Measurements from ENCODE around the gene RTRAF.

The RTRAF gene

GRCh38 chr14:51996148-51996746, 6.9 kb downstream of the RTRAF start:
- DNase-seq = no peak

GRCh38 chr14:51998348-51998747, 9.0 kb downstream of the RTRAF start:
- DNase-seq = no peak

GRCh38 chr14:51999084-51999483, 9.7 kb downstream of the RTRAF start:
- DNase-seq = no peak

GRCh38 chr14:52000019-52000582, 10.8 kb downstream of the RTRAF start:
- DNase-seq = no peak

- DNase-seq = no peak
Measured at GRCh38 chr14:52000696-52001095, 11.3 kb downstream of the RTRAF start.

- no peak for DNase-seq
Measured at GRCh38 chr14:52002542-52002941, 13.2 kb downstream of the RTRAF start.

- DNase-seq = no peak
Measured at GRCh38 chr14:52003324-52003723, 14.0 kb downstream of the RTRAF start.

- DNase-seq = no peak
Measured at GRCh38 chr14:52005625-52006024, 16.3 kb downstream of the RTRAF start.

- no peak for DNase-seq
Measured at GRCh38 chr14:52006361-52006760, 17.0 kb downstream of the RTRAF start.

- DNase-seq = no peak
Measured at GRCh38 chr14:52007211-52007610, 17.9 kb downstream of the RTRAF start.

- DNase-seq = no peak
Measured at GRCh38 chr14:52007637-52008036, 18.3 kb downstream of the RTRAF start.

GRCh38 chr14:52008136-52008535, 18.8 kb downstream of the RTRAF start:
- no peak for DNase-seq

- DNase-seq = no peak
Measured at GRCh38 chr14:52010173-52010693, 20.9 kb downstream of the RTRAF start.

- no peak for DNase-seq
Measured at GRCh38 chr14:52011523-52011922, 22.2 kb downstream of the RTRAF start.

GRCh38 chr14:52012635-52013034, 23.3 kb downstream of the RTRAF start:
- no peak for DNase-seq

GRCh38 chr14:52013984-52014600, 24.7 kb downstream of the RTRAF start:
- DNase-seq = no peak

- DNase-seq = no peak
Measured at GRCh38 chr14:52014601-52015267, 25.4 kb downstream of the RTRAF start.

- DNase-seq = peak; percentile 17
Measured at GRCh38 chr14:52015411-52016030, 26.2 kb downstream of the RTRAF start.

GRCh38 chr14:52018252-52018651, 28.9 kb downstream of the RTRAF start:
- no peak for DNase-seq

- DNase-seq = no peak
Measured at GRCh38 chr14:52018970-52019369, 29.6 kb downstream of the RTRAF start.

GRCh38 chr14:52020161-52020714, 30.9 kb downstream of the RTRAF start:
- DNase-seq = no peak

GRCh38 chr14:52020866-52021717, 31.7 kb downstream of the RTRAF start:
- no peak for DNase-seq
